ENCODE data around the gene MYOG.

MYOG gene

DNA sequence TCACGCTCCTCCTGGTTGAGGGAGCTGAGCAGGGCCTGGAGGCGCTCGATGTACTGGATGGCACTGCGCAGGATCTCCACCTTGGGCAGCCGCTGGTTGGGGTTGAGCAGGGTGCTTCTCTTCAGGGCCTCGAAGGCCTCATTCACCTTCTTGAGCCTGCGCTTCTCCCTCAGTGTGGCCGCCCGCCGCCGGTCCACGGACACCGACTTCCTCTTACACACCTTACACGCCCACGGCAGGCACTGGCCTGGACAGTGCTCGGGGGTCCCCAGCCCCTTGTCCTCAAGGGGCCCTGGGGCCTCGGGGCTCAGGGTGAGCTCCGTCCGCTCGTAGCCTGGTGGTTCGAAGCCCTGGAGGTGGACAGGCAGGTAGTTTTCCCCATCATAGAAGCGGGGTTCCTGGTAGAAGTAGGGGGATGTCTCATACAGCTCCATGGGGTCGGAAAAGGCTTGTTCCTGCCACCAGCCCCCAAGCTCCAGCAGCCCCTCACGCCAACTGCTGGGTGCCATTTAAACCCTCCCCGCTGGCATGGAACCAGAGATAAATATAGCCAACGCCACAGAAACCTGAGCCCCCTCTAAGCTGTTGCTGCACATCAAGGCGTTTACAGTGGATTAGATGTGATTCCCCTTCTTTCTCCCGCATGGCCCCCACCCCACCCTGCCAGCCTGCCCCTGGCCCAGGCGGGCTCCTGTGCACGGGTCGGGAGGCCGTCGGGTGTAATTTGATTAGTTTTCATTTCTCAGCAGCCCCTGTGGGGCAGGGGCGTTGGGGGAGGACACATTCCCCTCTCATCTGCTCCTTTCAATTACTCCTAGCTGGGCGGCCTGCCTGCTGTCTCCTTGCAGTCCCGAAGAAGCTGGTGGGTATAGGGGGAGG, at the start of gene MYOG:
Gene MYOG (minus strand): TSS at position 485 of the 879 bp plus-strand sequence. CDS start 51 bp downstream, at position 434.
- DNase-seq, result no peak

DNA sequence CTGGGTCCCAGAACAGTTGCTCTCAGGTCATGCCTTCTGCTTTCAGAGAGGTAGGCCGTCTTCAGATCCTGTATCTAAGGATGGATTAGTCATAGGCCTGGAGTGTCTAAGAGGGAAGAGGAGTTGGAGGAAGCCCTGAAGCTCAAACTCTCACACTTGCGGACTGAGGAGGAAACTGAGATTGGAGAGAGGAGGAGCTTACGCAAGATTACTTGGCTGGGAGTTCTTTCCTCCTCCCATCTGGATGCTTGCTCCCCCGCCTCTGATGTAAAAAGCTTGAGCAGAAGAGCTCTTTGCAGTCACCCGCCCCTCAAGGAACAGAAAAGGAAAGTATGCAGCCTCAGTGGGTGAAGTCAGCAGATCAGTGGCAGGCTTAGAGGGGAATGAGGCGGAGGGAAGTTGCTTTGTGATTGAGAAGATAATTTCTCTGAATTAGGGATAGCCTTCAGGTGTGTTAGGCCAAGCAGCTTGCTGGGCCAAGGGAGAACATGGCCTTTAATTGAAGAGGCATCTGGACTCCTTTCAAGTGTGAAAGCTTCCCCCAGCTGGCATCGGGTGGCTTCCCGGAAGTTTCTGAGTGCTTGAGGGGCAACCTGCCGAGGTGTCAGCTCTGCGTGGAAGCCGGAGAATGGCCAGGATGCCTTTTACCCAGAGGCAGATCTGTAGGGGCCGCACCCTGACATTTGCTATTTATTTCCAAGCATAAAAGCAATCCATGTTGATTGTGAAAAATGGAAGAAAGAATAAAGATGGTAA, 48.3 kb upstream of the MYOG start:
- no peak for DNase-seq

DNA sequence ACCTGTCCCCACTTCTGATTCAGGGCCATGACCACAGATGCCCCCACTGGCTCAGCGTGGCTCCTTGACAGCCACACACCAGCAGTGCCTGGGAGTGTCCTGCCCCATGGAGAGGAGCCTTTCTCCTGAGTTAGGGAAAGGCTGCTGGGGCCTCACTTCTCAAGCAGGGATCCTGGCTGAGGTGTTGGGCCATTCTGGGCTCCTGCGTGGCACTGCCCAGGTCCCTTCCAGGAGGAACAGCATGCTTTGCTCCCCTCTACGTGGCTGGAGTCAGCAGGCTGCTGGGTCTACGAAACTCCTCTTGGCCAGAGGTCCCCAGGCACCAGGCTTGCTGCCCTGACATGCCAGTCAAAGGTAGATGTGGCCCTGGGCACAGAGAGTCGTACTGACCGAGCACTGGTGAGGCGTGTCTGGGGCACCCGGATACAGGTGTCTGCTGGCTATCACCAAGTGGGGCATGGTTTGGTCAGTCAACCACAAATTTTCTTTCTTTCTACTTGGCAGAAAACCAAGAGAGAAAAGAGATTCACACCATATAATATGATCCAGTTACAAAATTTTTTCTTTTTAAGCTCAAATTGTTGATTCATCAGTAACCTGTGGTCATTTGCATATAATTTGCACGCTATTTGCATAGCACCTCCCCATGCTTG, 45.9 kb upstream of the MYOG start:
- no peak for DNase-seq

DNA sequence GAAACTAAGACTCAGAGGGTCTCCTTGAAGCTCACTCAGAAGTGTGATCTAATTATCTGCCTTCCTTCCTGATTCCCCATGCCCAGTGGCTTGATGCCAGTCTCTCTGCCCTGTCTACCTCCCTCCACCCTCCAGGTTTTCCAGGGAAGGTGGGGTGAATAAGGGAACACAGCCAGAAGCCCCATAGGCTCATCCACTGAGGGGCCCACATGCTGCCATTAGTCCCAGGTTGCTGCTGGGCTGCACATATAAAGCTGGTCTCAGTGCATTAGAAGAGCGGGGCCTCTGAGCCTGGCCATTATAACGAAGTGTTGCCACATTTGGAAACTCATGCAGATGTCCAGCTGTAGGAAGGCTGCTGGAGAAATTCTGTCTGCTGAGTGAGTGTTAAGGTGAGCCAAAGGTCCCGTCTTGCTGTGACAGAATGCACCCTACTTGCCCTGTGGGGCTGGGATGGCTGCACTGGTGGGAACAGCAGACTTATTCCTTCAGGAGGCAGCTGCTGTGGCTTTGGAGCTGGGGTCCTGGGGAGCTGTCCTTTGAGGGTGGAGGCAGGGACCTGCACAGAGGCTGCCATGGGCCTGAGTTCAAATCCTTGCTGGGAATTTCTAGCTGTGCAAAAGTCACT, 44.7 kb upstream of the MYOG start:
- no peak for DNase-seq

- no peak for DNase-seq
Measured at GRCh38 chr1:203129501-203130231, 43.9 kb upstream of the MYOG start.

DNA sequence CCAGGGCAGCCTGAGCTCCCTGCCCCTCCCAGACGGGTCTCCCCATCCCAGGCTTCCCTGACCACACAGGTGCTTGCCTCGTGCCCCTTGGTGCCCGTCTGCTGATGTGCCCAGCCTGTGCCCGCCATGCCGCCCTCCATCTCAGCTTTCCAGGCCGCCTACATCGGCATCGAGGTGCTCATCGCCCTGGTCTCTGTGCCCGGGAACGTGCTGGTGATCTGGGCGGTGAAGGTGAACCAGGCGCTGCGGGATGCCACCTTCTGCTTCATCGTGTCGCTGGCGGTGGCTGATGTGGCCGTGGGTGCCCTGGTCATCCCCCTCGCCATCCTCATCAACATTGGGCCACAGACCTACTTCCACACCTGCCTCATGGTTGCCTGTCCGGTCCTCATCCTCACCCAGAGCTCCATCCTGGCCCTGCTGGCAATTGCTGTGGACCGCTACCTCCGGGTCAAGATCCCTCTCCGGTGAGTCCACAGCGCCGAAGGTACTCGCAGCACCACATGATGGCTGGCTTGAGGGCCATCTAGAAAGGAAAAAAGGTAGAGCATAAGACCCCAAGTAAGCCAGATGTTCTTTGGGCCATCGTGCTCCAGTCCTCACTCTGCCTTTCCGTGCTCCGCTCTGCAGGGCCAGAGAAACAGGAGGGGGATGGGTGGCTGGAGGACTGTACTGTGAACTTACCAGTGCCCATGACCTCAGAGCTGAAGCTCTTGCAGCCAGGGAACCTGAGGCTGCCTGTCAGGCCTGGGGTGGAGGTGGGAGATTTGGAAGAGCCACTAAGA, 43.1 kb upstream of the MYOG start:
- DNase-seq, result no peak

- no peak for DNase-seq
Measured at GRCh38 chr1:203128431-203128715, 42.6 kb upstream of the MYOG start.

GRCh38 chr1:203127666-203128430, 42.0 kb upstream of the MYOG start, which contains the start of gene ADORA1:
ADORA1 (plus strand) TSS chr1:203127726; CDS start chr1:203128842, 1,116 bp downstream.
- DNase-seq, result no peak

GRCh38 chr1:203126866-203127665, 41.3 kb upstream of the MYOG start:
- no peak for DNase-seq

GRCh38 chr1:203126151-203126865, 40.5 kb upstream of the MYOG start:
- DNase-seq, result no peak

- no peak for DNase-seq
Measured at GRCh38 chr1:203124546-203125317, 38.9 kb upstream of the MYOG start.

DNA sequence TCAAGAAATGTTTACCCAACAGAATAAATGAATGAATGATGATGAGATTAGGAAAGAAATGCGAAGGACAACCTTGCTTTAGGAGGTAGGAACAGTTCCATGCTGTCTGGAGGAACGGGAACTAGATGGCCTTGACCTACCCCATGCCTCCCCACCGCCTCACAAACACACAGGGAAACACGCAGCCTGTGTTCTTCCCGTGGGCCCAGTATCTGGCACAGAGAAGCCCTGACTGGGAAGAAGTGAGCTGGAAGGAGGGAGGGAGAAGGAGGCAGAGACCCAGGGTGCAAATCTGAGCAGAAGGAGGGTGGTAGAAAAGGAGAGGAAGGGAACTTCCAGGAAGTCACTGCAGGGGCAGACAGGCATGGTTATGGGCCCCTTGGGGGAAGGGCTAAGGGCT, 38.2 kb upstream of the MYOG start:
- no peak for DNase-seq

DNA sequence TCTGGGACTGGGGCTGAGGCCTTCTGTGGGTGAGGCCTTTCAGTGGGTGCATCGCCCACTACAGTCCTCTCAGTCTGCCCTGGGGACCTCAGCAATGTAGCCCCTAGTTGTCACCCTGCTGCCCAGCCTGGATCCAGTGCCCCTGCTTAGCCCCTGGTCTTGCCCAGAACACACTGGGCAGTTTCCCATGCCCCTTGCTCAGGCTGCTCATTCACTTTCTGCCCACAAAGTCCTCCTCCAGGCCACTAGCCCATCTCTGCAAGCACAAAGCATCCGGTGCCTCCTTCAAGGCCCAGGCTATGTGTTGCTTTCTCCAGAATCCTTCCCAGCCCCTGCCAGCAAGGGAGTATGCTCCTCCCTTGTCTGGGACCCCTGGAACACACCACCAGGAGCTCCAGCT, 36.3 kb upstream of the MYOG start:
- DNase-seq, result no peak

DNA sequence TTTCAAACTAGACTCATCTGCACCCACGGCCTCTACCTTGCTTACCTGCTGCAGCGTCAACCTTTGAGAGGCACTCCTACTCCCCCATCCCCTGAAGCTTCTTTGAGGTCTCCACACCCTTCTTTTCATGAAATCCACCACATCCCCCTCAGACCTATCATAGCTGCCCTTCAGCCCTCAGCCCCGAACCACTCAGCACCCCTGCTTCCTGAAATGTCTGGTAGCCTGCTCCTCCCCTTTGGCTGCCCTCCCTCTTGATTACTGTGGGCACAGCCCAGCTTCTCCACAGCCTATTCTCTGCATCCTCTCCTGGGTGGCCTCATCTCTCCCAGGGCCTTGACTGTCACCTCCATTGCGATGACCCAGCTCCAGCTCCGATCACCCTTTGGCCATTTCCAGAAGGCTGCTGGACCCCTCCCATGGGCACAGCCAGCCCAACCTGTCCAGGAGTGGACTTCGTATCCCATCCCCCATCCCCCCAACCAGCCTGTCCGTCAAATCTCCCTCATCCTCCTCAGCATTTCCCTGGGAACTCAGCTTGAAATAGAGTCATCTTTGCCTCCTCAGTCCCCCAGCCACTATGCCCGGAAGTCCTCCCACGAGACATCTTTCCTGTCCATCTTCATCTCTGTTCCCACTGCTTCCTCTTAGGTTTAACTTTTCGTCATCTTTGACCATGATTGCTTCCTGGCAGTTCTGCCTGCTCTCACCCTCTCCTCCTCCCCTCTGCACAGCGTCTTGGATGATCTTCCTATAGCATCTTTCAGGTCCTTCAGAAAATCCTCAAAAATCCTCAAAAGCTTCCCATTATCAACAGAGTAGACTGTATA, 35.6 kb upstream of the MYOG start:
- DNase-seq, result no peak

DNA sequence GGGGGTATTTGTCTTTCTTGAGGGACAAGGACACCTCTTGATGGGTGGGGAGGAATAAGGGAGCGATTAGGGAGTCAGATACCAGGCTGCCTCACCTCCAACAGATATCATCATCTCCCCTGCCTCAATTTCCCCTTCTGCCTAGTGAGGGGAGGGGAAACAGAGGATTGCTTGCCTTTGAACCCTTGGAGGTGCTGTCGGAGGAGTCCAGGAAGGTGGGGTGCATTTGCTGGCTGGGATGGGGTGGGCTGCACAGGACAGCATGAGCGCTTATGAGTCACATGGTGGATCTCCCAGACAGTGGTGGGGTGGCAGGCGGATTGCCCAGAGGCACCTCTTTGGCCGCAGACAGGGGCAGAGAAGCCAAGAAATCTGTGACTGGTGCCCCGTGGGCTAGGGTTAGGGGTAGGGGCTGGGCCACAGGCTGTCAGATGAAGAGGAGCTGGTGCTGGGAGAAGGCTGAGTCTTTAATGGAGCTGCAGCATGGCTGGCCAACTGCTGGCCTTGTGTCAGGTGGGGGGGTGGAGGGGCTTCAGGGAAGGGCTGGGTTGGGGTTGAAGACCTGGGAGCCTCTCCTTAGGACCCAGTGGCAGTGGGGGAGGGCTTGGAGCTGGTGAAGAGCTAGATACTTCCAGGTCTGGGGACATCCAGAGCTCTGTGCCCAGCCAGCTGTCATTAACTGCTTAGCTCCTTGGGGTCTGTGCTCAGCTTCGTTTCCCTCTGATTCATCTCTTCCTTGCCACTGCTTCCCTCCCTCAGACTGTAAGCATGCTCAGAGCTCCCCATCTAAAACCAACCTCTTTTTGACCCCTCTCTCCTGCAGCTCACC, 34.7 kb upstream of the MYOG start:
- no peak for DNase-seq

Measured in hematopoietic multipotent progenitor cell treated with erythropoietin and hydrocortisone succinate and interleukin-3 and kit ligand, for 8 days (in vitro differentiated cells).